K562 (cell line): ENCODE results near the gene ZFAND5.

ENCODE experiments used
- EZH2 ChIP-seq: IDR thresholded peaks from 2 replicates; pipeline ENCODE4 v1.6.1; 2012; ENCODE audit warnings: low read depth, mild to moderate bottlenecking, inconsistent platforms, low read length, borderline replicate concordance
- FOXK1 ChIP-seq: sonication (generic); formaldehyde crosslinking; IDR thresholded peaks from 2 replicates; pipeline ENCODE4 v1.8.0; 2022; ENCODE audit warnings: missing genetic modification reagents, mild to moderate bottlenecking, borderline replicate concordance
- HDAC2 ChIP-seq: fragments of 450-650 bp; IDR thresholded peaks from 2 replicates; pipeline ENCODE4 v1.6.1; 2016; ENCODE audit warnings: mild to moderate bottlenecking
- HMG20A ChIP-seq: fragments of 450-650 bp; formaldehyde crosslinking; conservative IDR thresholded peaks from 2 replicates; pipeline ENCODE4 v1.4.0; 2020; ENCODE audit warnings: mild to moderate bottlenecking, mixed read lengths
- MAFK ChIP-seq: IDR thresholded peaks from 2 replicates; pipeline ENCODE4 v1.6.1; 2011; ENCODE audit warnings: low read length, improper control_type of control experiment
- MXI1 ChIP-seq: IDR thresholded peaks from 2 replicates; pipeline ENCODE4 v1.6.1; 2011; ENCODE audit warnings: low read depth, mild to moderate bottlenecking, improper control_type of control experiment, low read length
- PHF8 ChIP-seq: fragments of 200-600 bp; sonication (generic); IDR thresholded peaks from 2 replicates; pipeline ENCODE4 v1.6.1; 2012; ENCODE audit warnings: mixed run types, mild to moderate bottlenecking, inconsistent platforms, low read length, moderate library complexity, borderline replicate concordance
- RNF219 ChIP-seq: fragments of 250-450 bp; sonication (Bioruptor Pico); IDR thresholded peaks from 2 replicates; pipeline ENCODE4 v1.5.0; 2022; ENCODE audit warnings: mild to moderate bottlenecking
- SIN3A ChIP-seq, 2 experiments: fragments of 150-350 bp in 1 of 2; IDR thresholded peaks; 2 replicates each; pipeline ENCODE4 v1.6.1; 2011 to 2016; ENCODE audit warnings: borderline replicate concordance in 2 of 2, low read depth in 2 of 2, low read length in 2 of 2, mild to moderate bottlenecking in 2 of 2, moderate library complexity in 2 of 2; ENCODE audit not compliant: control insufficient read depth in 1 of 2
- ZNF263 ChIP-seq: sonication (generic); formaldehyde crosslinking; IDR thresholded peaks from 2 replicates; pipeline ENCODE4 v1.8.0; 2022; ENCODE audit warnings: mild to moderate bottlenecking, missing genetic modification reagents, borderline replicate concordance
- TF ChIP-seq, protein P1 (sequence below), 3 experiments: IDR thresholded peaks in 2 of 3; conservative IDR thresholded peaks in 1 of 3; 2 replicates each; pipeline ENCODE4 v1.5.1; 2011 to 2012; ENCODE audit warnings: low read length in 3 of 3, mild to moderate bottlenecking in 3 of 3, control low read depth in 2 of 3, improper control_type of control experiment in 1 of 3, inconsistent platforms in 1 of 3, low read depth in 1 of 3, mixed read lengths in 1 of 3, moderate library complexity in 1 of 3; ENCODE audit not compliant: insufficient read depth in 2 of 3

GRCh38 chr9:72304538-72304937, 60.5 kb downstream of the ZFAND5 start:
- TF ChIP-seq, protein P1, sequence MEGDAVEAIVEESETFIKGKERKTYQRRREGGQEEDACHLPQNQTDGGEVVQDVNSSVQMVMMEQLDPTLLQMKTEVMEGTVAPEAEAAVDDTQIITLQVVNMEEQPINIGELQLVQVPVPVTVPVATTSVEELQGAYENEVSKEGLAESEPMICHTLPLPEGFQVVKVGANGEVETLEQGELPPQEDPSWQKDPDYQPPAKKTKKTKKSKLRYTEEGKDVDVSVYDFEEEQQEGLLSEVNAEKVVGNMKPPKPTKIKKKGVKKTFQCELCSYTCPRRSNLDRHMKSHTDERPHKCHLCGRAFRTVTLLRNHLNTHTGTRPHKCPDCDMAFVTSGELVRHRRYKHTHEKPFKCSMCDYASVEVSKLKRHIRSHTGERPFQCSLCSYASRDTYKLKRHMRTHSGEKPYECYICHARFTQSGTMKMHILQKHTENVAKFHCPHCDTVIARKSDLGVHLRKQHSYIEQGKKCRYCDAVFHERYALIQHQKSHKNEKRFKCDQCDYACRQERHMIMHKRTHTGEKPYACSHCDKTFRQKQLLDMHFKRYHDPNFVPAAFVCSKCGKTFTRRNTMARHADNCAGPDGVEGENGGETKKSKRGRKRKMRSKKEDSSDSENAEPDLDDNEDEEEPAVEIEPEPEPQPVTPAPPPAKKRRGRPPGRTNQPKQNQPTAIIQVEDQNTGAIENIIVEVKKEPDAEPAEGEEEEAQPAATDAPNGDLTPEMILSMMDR (IDR thresholded peaks at IDR 0.05 in 2 of 3, conservative IDR thresholded peaks at IDR 0.05 in 1 of 3; ENCODE audit: insufficient read depth in 2 of 3, low read depth in 1 of 3, low read length in 3 of 3): no peak
- TF ChIP-seq EZH2: no peak
- TF ChIP-seq SIN3A (IDR thresholded peaks at IDR 0.05; ENCODE audit: borderline replicate concordance in 2 of 2, control insufficient read depth in 1 of 2, low read depth in 2 of 2, low read length in 2 of 2): no peak
- TF ChIP-seq RNF219 (CRISPR knock-in tag): no peak
- no peak for TF ChIP-seq MAFK
- TF ChIP-seq FOXK1 (CRISPR knock-in tag): no peak
- TF ChIP-seq ZNF263: no peak
- TF ChIP-seq PHF8: no peak
- no peak for TF ChIP-seq MXI1
- no peak for TF ChIP-seq HMG20A (CRISPR knock-in tag)
- TF ChIP-seq HDAC2: no peak
